Progenitor cell of endocrine pancreas (in vitro differentiated cells): ENCODE results near the gene PHLDA2. TPM values are rescaled to one million over a fixed set of nuclear protein-coding genes. Genes with fewer than 3 reads are reported as not detected.

Source experiments
- DNase-seq: peaks from one replicate; pipeline ENCODE4 v3.0.0; 2021; ENCODE audit warnings: low spot score; ENCODE audit not compliant: unreplicated experiment
- H3K27ac Mint-ChIP-seq: 2 replicates; pipeline ENCODE4 v1.8.0; 2021; ENCODE audit warnings: mild to moderate bottlenecking, moderate library complexity, mixed read lengths
- H3K27me3 Mint-ChIP-seq: 2 replicates; pipeline ENCODE4 v1.8.0; 2021; ENCODE audit warnings: mixed read lengths
- H3K36me3 Mint-ChIP-seq: 2 replicates; pipeline ENCODE4 v1.8.0; 2022; ENCODE audit warnings: mixed read lengths; ENCODE audit not compliant: insufficient read depth
- H3K4me1 Mint-ChIP-seq: 2 replicates; pipeline ENCODE4 v1.8.0; 2021; ENCODE audit warnings: low read depth, mixed read lengths
- H3K4me3 Mint-ChIP-seq: 2 replicates; pipeline ENCODE4 v1.8.0; 2021; ENCODE audit warnings: low read depth, mild to moderate bottlenecking, moderate library complexity, mixed read lengths
- H3K9me3 Mint-ChIP-seq: 2 replicates; pipeline ENCODE4 v1.8.0; 2021; ENCODE audit warnings: low read depth, mixed read lengths
- total RNA-seq: library from RNA; stranded (reverse); gene quantifications from 2 replicates; pipeline ENCODE4 v1.2.1, GENCODE V29; 2021
- TF ChIP-seq, protein P1 (sequence below): fragments of 200-600 bp; sonication (generic); IDR thresholded peaks from one replicate; pipeline ENCODE4 v1.5.0; 2021; ENCODE audit warnings: antibody characterized with exemption, mild to moderate bottlenecking; ENCODE audit not compliant: unreplicated experiment

Gene PHLDA2
- total RNA-seq, 1 donor from 2014 or later, result 1.2 TPM

DNA sequence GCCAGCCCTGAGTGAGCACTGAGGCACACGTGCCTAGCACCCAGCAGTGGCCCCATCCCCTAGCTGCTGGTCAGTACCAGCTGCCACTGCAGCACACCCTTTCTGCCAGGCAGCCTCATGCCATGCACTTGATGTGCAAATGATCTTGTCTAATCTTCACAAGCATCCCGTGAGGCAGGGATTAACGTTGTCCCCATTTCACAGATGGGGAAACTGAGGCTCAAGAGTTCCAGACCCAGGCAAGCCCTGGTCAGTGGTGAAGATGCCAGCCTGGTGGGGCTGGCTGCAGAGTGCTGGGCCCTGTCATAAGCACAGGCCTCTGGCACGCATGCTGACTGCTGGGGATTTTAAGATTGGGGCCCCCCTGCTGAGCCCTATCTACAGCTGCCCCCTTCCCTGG lies 35.3 kb downstream of the PHLDA2 start:
- H3K27ac Mint-ChIP-seq, result no peak overlapping the region
- no peak for DNase-seq
- TF ChIP-seq, protein P1, sequence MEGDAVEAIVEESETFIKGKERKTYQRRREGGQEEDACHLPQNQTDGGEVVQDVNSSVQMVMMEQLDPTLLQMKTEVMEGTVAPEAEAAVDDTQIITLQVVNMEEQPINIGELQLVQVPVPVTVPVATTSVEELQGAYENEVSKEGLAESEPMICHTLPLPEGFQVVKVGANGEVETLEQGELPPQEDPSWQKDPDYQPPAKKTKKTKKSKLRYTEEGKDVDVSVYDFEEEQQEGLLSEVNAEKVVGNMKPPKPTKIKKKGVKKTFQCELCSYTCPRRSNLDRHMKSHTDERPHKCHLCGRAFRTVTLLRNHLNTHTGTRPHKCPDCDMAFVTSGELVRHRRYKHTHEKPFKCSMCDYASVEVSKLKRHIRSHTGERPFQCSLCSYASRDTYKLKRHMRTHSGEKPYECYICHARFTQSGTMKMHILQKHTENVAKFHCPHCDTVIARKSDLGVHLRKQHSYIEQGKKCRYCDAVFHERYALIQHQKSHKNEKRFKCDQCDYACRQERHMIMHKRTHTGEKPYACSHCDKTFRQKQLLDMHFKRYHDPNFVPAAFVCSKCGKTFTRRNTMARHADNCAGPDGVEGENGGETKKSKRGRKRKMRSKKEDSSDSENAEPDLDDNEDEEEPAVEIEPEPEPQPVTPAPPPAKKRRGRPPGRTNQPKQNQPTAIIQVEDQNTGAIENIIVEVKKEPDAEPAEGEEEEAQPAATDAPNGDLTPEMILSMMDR, result no peak
- no peaks in the 10 kb centered on the region for H3K36me3 Mint-ChIP-seq
- H3K9me3 Mint-ChIP-seq, result no peaks in the 10 kb centered on the region
- H3K4me3 Mint-ChIP-seq, result no peak overlapping the region
- H3K4me1 Mint-ChIP-seq, result peaks cover 2% of the 10 kb centered on the region
- H3K27me3 Mint-ChIP-seq, result peaks cover 24% of the 10 kb centered on the region

DNA sequence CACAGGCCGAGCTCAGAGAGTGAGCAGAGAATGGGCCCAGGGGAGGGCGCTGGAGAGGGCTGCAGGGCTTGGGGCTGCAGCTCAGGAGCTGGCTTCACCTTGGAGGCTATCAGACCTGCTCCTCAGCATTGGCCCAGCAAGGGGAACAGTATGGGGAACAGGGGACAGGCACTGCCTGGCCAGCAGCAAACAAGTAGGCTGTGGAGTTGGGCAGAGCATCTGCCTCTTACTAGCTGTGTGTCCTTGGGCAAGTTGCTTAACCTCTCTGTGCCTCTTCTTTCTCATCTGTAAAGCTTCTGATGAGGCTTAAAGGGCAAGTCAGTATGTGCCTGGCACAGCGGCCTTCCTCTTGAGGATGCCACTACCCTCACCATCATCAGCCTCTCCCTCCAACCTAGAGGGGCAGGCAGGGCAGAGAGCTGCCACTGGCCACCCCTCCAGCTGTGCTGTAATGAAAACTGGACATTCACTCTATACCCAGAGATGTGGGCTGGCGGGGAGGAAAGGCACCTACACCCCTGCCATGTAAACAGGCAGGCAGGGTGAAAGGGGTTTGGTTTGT lies 36.2 kb downstream of the PHLDA2 start:
- TF ChIP-seq, protein P1, result no peak
- H3K36me3 Mint-ChIP-seq, result no peaks in the 10 kb centered on the region
- H3K9me3 Mint-ChIP-seq, result no peaks in the 10 kb centered on the region
- no peak overlapping the region for H3K27ac Mint-ChIP-seq
- peaks cover 3% of the 10 kb centered on the region for H3K4me1 Mint-ChIP-seq
- H3K27me3 Mint-ChIP-seq, result peaks cover 15% of the 10 kb centered on the region
- DNase-seq, result no peak
- H3K4me3 Mint-ChIP-seq, result peak overlapping the region; percentile 53

DNA sequence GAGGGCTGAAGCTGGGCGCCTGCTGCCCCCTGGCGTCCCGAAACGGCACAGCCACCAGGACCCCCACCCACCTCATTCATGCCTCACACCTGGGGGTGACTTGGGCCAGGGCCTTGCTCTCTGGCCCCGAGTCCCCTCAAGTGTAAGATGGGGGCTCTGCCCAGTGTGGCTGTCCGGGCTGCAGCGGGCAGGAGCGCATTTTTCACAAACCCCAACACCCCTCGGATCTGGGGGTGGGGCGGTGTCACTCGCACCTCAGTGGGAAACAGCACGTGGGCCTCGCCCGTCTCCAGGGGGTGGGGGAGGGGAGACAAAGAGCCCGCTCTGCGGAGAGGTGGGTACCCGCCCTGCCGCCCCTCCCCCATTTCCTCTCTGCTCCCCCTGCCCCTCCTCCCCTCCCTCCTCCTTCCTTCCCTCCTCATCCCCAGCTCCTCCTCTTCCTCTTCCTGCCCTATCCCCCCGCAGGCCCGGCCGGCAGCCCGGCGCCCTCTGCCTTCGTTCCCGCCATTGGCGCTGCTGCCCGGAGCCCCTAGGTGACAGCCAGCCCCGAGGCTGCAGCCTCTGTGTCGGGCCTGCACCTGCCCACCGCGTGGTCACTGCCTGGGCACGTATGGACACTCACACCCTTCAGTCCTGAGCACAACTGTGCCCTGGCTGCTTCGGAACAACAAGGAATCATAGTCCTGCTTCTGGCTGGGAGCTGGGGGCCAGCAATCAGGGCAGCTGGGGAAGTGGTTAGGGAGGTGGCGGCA lies 36.8 kb downstream of the PHLDA2 start:
- Mint-ChIP-seq H3K27me3 (peaks cover 11% of the 10 kb centered on the region), H3K36me3 (no peaks in the 10 kb centered on the region), H3K4me3 (peak overlapping the region; percentile 53), H3K4me1 (peaks cover 3% of the 10 kb centered on the region), H3K9me3 (no peaks in the 10 kb centered on the region), H3K27ac (peak overlapping the region; percentile 33)
- peak; percentile 65 for DNase-seq
- TF ChIP-seq, protein P1, result peak; percentile 97

DNA sequence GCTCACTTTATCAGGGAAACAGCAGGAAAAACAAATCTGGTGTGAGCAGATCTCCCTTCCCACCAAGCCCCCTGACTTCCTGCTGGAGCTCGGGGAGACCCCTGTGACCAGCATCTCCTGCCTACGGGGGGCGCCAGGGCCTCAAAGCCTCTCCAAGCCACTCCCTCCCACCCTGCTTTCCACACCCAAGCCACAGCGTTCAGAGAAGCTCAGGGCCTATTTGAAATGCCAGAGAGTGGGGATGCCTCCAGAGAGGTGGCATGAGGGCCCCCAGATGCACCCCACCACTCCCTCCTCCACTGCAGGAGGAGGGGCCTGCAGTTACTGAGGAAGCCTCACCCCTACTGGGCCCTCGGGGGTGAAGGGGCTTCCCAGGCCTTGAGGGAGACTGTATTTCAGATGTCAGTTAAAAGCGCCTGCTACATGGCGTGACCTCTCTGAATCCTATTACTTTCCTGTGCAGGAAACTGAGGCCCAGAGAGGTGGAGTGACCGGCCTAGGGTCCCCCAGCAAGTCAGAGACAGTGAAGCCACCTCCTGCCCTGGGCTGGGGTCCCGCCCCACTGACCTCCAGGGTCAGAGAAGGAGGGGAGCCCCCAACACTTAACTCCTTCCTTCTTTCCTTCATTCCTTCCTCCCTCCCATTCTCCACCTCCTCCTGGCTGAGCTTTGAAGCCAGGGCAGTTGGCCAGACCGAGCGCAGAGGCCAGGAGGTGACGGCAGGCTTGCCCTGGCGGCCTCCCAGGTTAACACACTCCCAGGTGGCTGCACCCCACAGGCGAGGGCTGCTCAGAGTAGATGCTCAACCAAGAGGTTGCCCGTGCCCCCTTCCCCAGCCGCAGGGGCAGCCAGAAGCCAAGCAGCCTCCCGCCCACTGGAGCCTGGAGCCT lies 37.6 kb downstream of the PHLDA2 start:
- no peak for DNase-seq
- Mint-ChIP-seq H3K27ac (peak overlapping the region; percentile 84), H3K27me3 (peaks cover 11% of the 10 kb centered on the region), H3K4me1 (peaks cover 8% of the 10 kb centered on the region), H3K36me3 (no peaks in the 10 kb centered on the region), H3K4me3 (no peak overlapping the region), H3K9me3 (no peaks in the 10 kb centered on the region)
- TF ChIP-seq, protein P1, result no peak
